DND-41 (cell line): ENCODE results near the gene TRMT112.

Experiments used
- ATAC-seq: fragments of 200-7000 bp; cut with Tn5 transposase; 3 replicates; pipeline ENCODE4 v1.9.1; 2021; ENCODE audit warnings: low read depth; ENCODE audit not compliant: insufficient read depth
- DNase-seq: peaks from one replicate; pipeline ENCODE4 v3.0.0-alpha.2; 2020
- H2AFZ ChIP-seq: 2 replicates; pipeline ENCODE4 v1.6.0; 2012; ENCODE audit warnings: low read depth, low read length
- H3K27ac ChIP-seq: 2 replicates; pipeline ENCODE4 v1.5.1; 2012; ENCODE audit warnings: low read length, inconsistent platforms
- H3K27me3 ChIP-seq: fragments of 200-600 bp; sonication (generic); 2 replicates; pipeline ENCODE4 v1.6.0; 2012; ENCODE audit warnings: low read length, mild to moderate bottlenecking, inconsistent platforms; ENCODE audit not compliant: insufficient read depth, poor library complexity
- H3K36me3 ChIP-seq: 2 replicates; pipeline ENCODE4 v1.5.1; 2012; ENCODE audit warnings: low read length, inconsistent platforms; ENCODE audit not compliant: insufficient read depth
- H3K4me1 ChIP-seq: 2 replicates; pipeline ENCODE4 v1.5.1; 2012; ENCODE audit warnings: mild to moderate bottlenecking, low read length; ENCODE audit not compliant: insufficient read depth
- H3K4me2 ChIP-seq: 2 replicates; pipeline ENCODE4 v1.6.0; 2012; ENCODE audit warnings: mild to moderate bottlenecking, moderate library complexity, low read length, inconsistent platforms; ENCODE audit not compliant: insufficient read depth
- H3K4me3 ChIP-seq, 2 experiments: fragments of 200-600 bp in 1 of 2; shearing (Covaris generic) in 1 of 2; 2 replicates each; pipeline ENCODE4 v1.5.1; 2012 to 2016; ENCODE audit warnings: inconsistent platforms in 2 of 2, low read length in 2 of 2, mild to moderate bottlenecking in 2 of 2, low read depth in 1 of 2, moderate library complexity in 1 of 2
- H3K79me2 ChIP-seq: 2 replicates; pipeline ENCODE4 v1.6.0; 2012; ENCODE audit warnings: low read length, inconsistent platforms; ENCODE audit not compliant: insufficient read depth
- H3K9ac ChIP-seq: 2 replicates; pipeline ENCODE4 v1.6.0; 2012; ENCODE audit warnings: low read depth, mild to moderate bottlenecking, inconsistent platforms, low read length, moderate library complexity
- H3K9me3 ChIP-seq: 2 replicates; pipeline ENCODE4 v1.5.1; 2012; ENCODE audit warnings: low read length, moderate library complexity, mild to moderate bottlenecking, inconsistent platforms; ENCODE audit not compliant: insufficient read depth, severe bottlenecking
- H4K20me1 ChIP-seq: 2 replicates; pipeline ENCODE4 v1.6.0; 2012; ENCODE audit warnings: low read length; ENCODE audit not compliant: insufficient read depth
- CTCF ChIP-seq: IDR thresholded peaks from 2 replicates; pipeline ENCODE4 v1.5.1; 2012; ENCODE audit warnings: borderline replicate concordance, low read length, moderate library complexity, mild to moderate bottlenecking; ENCODE audit not compliant: poor library complexity, severe bottlenecking; ENCODE audit errors: extremely low read depth
- EZH2 ChIP-seq: IDR thresholded peaks from 3 replicates; pipeline ENCODE4 v1.6.1; 2012; ENCODE audit warnings: borderline replicate concordance, low read depth, mild to moderate bottlenecking, moderate library complexity, low read length, inconsistent platforms; ENCODE audit not compliant: severe bottlenecking

The TRMT112 gene

DNA sequence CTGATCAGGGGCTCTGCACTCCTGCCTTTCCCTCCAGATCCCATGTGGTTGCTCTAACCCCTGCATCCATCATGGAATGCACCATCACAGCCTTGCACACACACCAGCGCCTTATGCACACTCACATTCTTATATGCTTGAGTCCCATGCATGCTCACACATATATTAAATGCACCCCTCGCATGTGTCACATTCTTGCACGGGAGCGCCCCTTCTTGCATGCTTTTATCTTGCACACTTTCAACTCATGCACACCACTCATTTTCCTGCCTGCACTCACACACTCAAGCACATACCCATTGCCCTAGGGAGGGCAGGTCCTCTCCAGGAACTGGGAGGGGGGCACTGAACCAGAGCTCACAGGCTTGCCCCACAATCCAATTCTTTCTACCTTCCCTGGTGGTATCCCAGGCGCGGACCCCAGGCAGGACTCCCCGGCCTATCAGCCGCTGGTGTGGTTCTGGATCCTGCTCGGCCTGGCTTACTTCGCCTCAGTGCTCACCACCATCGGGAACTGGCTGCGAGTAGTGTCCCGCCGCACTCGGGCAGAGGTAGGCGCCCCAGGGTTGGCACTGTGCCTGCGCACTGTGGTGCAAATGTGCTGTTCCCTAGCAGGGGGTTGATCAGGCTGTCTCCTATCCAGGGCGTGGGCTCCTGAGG is 19.5 kb downstream of the TRMT112 start:
- Histone ChIP-seq H3K4me2 (no peak overlapping the region), H3K27ac (no peak overlapping the region), H4K20me1 (peaks cover 4% of the 10 kb centered on the region; the same call in 1 of the 2 replicates), H3K4me3 (no peak overlapping the region), H3K79me2 (no peaks in the 10 kb centered on the region), H2AFZ (no peak overlapping the region), H3K9me3 (no peaks in the 10 kb centered on the region), H3K9ac (no peak overlapping the region), H3K4me1 (peaks cover 9% of the 10 kb centered on the region), H3K27me3 (peaks cover 16% of the 10 kb centered on the region), H3K36me3 (no peaks in the 10 kb centered on the region)
- TF ChIP-seq CTCF = no peak
- TF ChIP-seq EZH2 = no peak
- DNase-seq = no peak
- ATAC-seq = no peak

DNA sequence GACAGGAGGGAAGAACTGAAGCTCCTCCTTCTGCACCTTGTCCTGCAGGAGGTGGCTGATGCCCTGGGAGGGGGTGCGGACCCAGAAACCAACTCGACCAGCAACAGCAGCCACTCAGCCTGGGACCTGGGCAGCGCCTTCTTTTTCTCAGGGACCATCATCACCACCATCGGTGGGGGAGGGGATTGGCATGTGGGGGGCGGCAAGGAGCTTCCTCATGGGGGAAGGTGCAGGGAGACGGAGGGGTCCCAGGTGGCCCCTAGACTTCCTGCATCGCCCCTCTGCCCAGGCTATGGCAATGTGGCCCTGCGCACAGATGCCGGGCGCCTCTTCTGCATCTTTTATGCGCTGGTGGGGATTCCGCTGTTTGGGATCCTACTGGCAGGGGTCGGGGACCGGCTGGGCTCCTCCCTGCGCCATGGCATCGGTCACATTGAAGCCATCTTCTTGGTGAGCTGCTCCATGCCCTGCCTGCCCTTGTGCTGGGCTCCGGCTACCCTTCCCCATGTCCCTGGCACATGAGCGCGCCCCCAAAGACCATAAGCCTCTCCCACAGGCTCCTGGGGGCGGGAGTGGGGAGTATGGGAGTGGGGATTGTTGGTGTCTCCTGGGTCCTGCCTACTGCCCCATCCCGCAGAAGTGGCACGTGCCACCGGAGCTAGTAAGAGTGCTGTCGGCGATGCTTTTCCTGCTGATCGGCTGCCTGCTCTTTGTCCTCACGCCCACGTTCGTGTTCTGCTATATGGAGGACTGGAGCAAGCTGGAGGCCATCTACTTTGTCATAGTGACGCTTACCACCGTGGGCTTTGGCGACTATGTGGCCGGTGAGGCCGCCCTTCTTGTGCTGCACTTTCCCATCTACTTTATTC is 20.3 kb downstream of the TRMT112 start:
- no peak overlapping the region for H2AFZ ChIP-seq
- no peak overlapping the region for H3K9ac ChIP-seq
- H3K9me3 ChIP-seq = no peaks in the 10 kb centered on the region
- ATAC-seq (no peak), DNase-seq (no peak)
- TF ChIP-seq CTCF = no peak
- H3K4me1 ChIP-seq = peaks cover 9% of the 10 kb centered on the region
- H4K20me1 ChIP-seq = peaks cover 4% of the 10 kb centered on the region; the same call in 1 of the 2 replicates
- H3K27me3 ChIP-seq = peaks cover 16% of the 10 kb centered on the region
- H3K36me3 ChIP-seq = no peaks in the 10 kb centered on the region
- H3K79me2 ChIP-seq = no peaks in the 10 kb centered on the region
- no peak overlapping the region for H3K27ac ChIP-seq
- no peak overlapping the region for H3K4me3 ChIP-seq
- H3K4me2 ChIP-seq = no peak overlapping the region

GRCh38 chr11:64296236-64296635 is 21.1 kb downstream of the TRMT112 start:
- H3K4me3 ChIP-seq = no peak overlapping the region
- no peak overlapping the region for H3K9ac ChIP-seq
- H3K36me3 ChIP-seq = no peaks in the 10 kb centered on the region
- H2AFZ ChIP-seq = no peak overlapping the region
- H3K27me3 ChIP-seq = peaks cover 16% of the 10 kb centered on the region
- H3K9me3 ChIP-seq = no peaks in the 10 kb centered on the region
- DNase-seq (no peak), ATAC-seq (no peak)
- no peak overlapping the region for H3K27ac ChIP-seq
- no peaks in the 10 kb centered on the region for H3K79me2 ChIP-seq
- TF ChIP-seq CTCF (no peak), EZH2 (no peak)
- no peak overlapping the region for H3K4me2 ChIP-seq
- H3K4me1 ChIP-seq = peaks cover 8% of the 10 kb centered on the region
- H4K20me1 ChIP-seq = peaks cover 4% of the 10 kb centered on the region; the same call in 1 of the 2 replicates
